ENCODE measurements around the gene SH2D7. TPM values are rescaled to one million over a fixed set of nuclear protein-coding genes. Genes with fewer than 3 reads are reported as not detected.
A peak's percentile ranks its signal among the peaks of the same experiment; 100 is the strongest.

Gene SH2D7
- polyA plus RNA-seq, 1 of the 3 experiments (the other 2 are of a cell fraction), result not detected

GRCh38 chr15:78049691-78050440 is 42.5 kb upstream of the SH2D7 start (continued):
- TF ChIP-seq REST (IDR thresholded peaks at IDR 0.05; ENCODE audit: low read depth, low read length) (no peak), RXRA (IDR thresholded peaks at IDR 0.05; ENCODE audit: borderline replicate concordance, low read depth) (no peak), EZH2phosphoT487 (IDR thresholded peaks at IDR 0.05; ENCODE audit: borderline replicate concordance, low read depth) (no peak), USF1 (IDR thresholded peaks at IDR 0.05; ENCODE audit: borderline replicate concordance, low read depth) (no peak), CTCF (IDR thresholded peaks at IDR 0.05) (no peak), USF2 (IDR thresholded peaks at IDR 0.05; ENCODE audit: borderline replicate concordance, low read depth, low read length) (no peak), RCOR1 (IDR thresholded peaks at IDR 0.05; ENCODE audit: low read length) (no peak), SIN3A (IDR thresholded peaks at IDR 0.05; ENCODE audit: borderline replicate concordance, low read depth, low read length) (no peak)

GRCh38 chr15:78050441-78050809 is 41.9 kb upstream of the SH2D7 start:
- H3F3A ChIP-seq (replicated peaks; ENCODE audit: insufficient read depth), result no peaks in the 10 kb centered on the region
- H3K9me2 ChIP-seq, result no peaks in the 10 kb centered on the region
- no peak overlapping the region for H2AFZ ChIP-seq (ENCODE audit: low read depth)
- H3K4me2 ChIP-seq, result no peak overlapping the region
- WGBS (ENCODE audit: low lambda C conversion rate), result 88% methylated on average over 1 of the region's 1 CpG
- peaks cover 0 to 15% of the 10 kb centered on the region in 2 experiments for H3K36me3 ChIP-seq (replicated peaks in 1 of 2; ENCODE audit: control insufficient read depth in 1 of 2, insufficient read depth in 2 of 2, low read length in 1 of 2)
- H4K20me1 ChIP-seq (ENCODE audit: insufficient read depth), result peaks cover 4% of the 10 kb centered on the region; the same call in 1 of the 2 replicates
- no peak overlapping the region for H3K9ac ChIP-seq
- peak overlapping the region; percentile 53 to 63; a peak in 3 of 4 replicates for H3K27ac ChIP-seq (ENCODE audit: low read depth in 2 of 2, low read length in 1 of 2)
- H3K79me2 ChIP-seq (ENCODE audit: insufficient read depth), result peaks cover 48% of the 10 kb centered on the region
- CTCF ChIA-PET, result interaction anchor here (0.9 to 1.4 kb wide), 5 partner anchors 8 to 83 kb away, joined by 3 to 5 read pairs (median 4); no protein-coding TSS in a partner anchor
- no peaks in the 10 kb centered on the region for H3K9me3 ChIP-seq
- POLR2A ChIA-PET, result no interaction called here
- H3K4me3 ChIP-seq (ENCODE audit: low read depth in 2 of 2, low read length in 1 of 2), result no peak overlapping the region
- no peaks in the 10 kb centered on the region for H3K27me3 ChIP-seq (ENCODE audit: insufficient read depth)
- DNase-seq, result no peak
- H3K4me1 ChIP-seq (ENCODE audit: control insufficient read depth in 1 of 2, insufficient read depth in 2 of 2, low read depth in 1 of 2, low read length in 1 of 2), result peaks cover 44 to 52% of the 10 kb centered on the region in 2 experiments
- TF ChIP-seq EZH2phosphoT487 (IDR thresholded peaks at IDR 0.05; ENCODE audit: borderline replicate concordance, low read depth), result no peak
- no peak for TF ChIP-seq FOSL2 (IDR thresholded peaks at IDR 0.05; ENCODE audit: borderline replicate concordance, low read depth)
- TF ChIP-seq YY1 (IDR thresholded peaks at IDR 0.05; ENCODE audit: low read depth), result no peak
- no peak for TF ChIP-seq SIN3A (IDR thresholded peaks at IDR 0.05; ENCODE audit: borderline replicate concordance, low read depth, low read length)
- TF ChIP-seq CHD2 (IDR thresholded peaks at IDR 0.05; ENCODE audit: low read length, partially characterized antibody), result no peak
- TF ChIP-seq NRF1 (IDR thresholded peaks at IDR 0.05; ENCODE audit: low read depth, low read length), result no peak
- TF ChIP-seq MAX (IDR thresholded peaks at IDR 0.05; ENCODE audit: low read depth), result no peak
- TF ChIP-seq CTCF (IDR thresholded peaks at IDR 0.05), result no peak
- no peak for TF ChIP-seq EP300 (IDR thresholded peaks at IDR 0.05; ENCODE audit: borderline replicate concordance in 1 of 2, low read depth in 1 of 2, low read length in 1 of 2)
- TF ChIP-seq USF1 (IDR thresholded peaks at IDR 0.05; ENCODE audit: borderline replicate concordance, low read depth), result no peak
- TF ChIP-seq RAD21 (IDR thresholded peaks at IDR 0.05; ENCODE audit: low read length), result no peak
- no peak for TF ChIP-seq TCF12 (IDR thresholded peaks at IDR 0.05)
- no peak for TF ChIP-seq FOXJ3 (CRISPR knock-in tag; IDR thresholded peaks at IDR 0.05)

Data from SK-N-SH (cell line).